Brain microvascular endothelial cell (primary cell): ENCODE measurements around the gene CEP164.

Experiments
- DNase-seq: peaks from one replicate; pipeline ENCODE4 v3.0.0-alpha.2; 2020
- H3K27ac ChIP-seq: fragments of 250-450 bp; sonication (Bioruptor Pico); 2 replicates; pipeline ENCODE4 v1.5.1; 2020; ENCODE audit warnings: mild to moderate bottlenecking, moderate library complexity
- H3K27me3 ChIP-seq: fragments of 250-450 bp; sonication (Bioruptor Pico); replicated peaks from 2 replicates; pipeline ENCODE4 v1.5.1; 2020; ENCODE audit warnings: mild to moderate bottlenecking
- H3K36me3 ChIP-seq: fragments of 250-450 bp; sonication (Bioruptor Pico); replicated peaks from 2 replicates; pipeline ENCODE4 v1.5.1; 2020; ENCODE audit warnings: mild to moderate bottlenecking
- H3K4me3 ChIP-seq: 2 replicates; pipeline ENCODE4 v1.5.1; 2011; ENCODE audit warnings: low read depth, mild to moderate bottlenecking, control low read depth, low read length, moderate library complexity
- CTCF ChIP-seq: IDR thresholded peaks from 2 replicates; pipeline ENCODE4 v1.5.1; 2011; ENCODE audit warnings: low read depth, mild to moderate bottlenecking, moderate library complexity, low read length, control low read depth, inconsistent platforms; ENCODE audit errors: missing control alignments
- in situ Hi-C: cut with HindIII; loops from 2 replicates; pipeline ENCODE4 v1.10.0; 2017; ENCODE audit warnings: low sequenced_read_pairs, low pct_ligation_motif_present

Gene CEP164

DNA sequence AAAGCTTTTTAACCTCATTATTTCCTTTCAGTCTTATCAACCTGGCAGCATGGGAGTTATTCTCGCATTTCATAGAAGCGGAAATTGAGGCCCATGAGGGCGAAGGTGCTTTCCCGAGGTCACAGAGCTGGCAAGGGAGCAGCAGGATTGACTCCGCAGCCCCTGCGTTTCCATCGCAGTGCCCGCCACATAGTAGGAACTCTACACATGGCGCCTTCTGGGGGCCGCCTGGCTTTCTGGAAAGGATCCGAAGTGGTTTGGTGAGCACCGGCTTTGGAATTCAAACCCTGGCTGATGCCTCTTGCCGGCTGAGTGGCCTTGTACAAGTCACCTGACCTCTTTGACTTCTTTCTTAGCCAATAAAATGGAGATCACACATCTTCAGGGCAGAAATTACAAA, 93.4 kb downstream of the CEP164 start:
- H3K27me3 ChIP-seq, result no peaks in the 10 kb centered on the region
- no peak for TF ChIP-seq CTCF
- in situ Hi-C loops, result no loop called here
- H3K36me3 ChIP-seq, result no peaks in the 10 kb centered on the region
- no peak overlapping the region for H3K27ac ChIP-seq
- no peak overlapping the region for H3K4me3 ChIP-seq
- no peak for DNase-seq

GRCh38 chr11:117421476-117421875, 93.8 kb downstream of the CEP164 start:
- no peak for DNase-seq
- Histone ChIP-seq H3K4me3 (no peak overlapping the region), H3K27me3 (no peaks in the 10 kb centered on the region), H3K27ac (no peak overlapping the region), H3K36me3 (no peaks in the 10 kb centered on the region)
- in situ Hi-C loops, result no loop called here
- TF ChIP-seq CTCF, result no peak

DNA sequence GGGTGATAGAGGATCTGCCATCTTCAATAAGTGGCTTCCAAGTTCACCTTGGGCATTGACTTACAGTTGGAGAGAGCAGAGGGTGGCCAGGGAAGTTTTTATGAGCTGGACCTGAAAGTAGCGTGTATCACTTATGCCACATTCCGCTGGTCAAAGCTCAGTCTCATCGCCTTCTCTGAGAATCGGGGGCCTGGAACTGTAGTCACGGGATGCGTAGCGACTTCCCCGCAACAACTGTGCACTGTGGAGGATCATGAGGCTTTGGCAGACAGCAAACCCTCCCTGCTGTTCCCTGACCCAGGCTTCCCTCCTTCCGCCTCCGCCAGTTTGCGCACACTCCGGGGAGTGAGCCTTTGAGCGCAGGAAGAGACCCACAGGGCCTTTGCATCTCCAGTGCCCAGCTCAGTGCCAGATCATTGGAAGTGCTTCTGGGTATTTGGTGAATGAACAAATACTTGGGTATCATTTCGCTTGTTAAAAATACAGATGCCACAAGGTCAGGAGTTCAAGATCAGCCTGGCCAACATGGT, 95.5 kb downstream of the CEP164 start:
- Histone ChIP-seq H3K36me3 (no peaks in the 10 kb centered on the region), H3K4me3 (no peak overlapping the region), H3K27me3 (peaks cover 2% of the 10 kb centered on the region), H3K27ac (no peak overlapping the region)
- TF ChIP-seq CTCF, result no peak
- in situ Hi-C loops, result no loop called here
- DNase-seq, result no peak

GRCh38 chr11:117424781-117425180, 97.1 kb downstream of the CEP164 start:
- in situ Hi-C loops, result loop anchor here (25.0 kb wide), 1 partner anchor 388 kb away; the partner anchor contains the start of gene FXYD2
- TF ChIP-seq CTCF, result no peak

GRCh38 chr11:117425679-117426296, 98.1 kb downstream of the CEP164 start:
- TF ChIP-seq CTCF, result no peak
- DNase-seq, result no peak
- Histone ChIP-seq H3K36me3 (no peaks in the 10 kb centered on the region), H3K27me3 (peaks cover 2% of the 10 kb centered on the region), H3K4me3 (no peak overlapping the region), H3K27ac (no peak overlapping the region)
- in situ Hi-C loops, result loop anchor here (25.0 kb wide), 1 partner anchor 387 kb away; the partner anchor contains the start of gene FXYD2

More at GRCh38 chr11:117424781-117425180, 97.1 kb downstream of the CEP164 start:
- Histone ChIP-seq H3K36me3 (no peaks in the 10 kb centered on the region), H3K27me3 (peaks cover 2% of the 10 kb centered on the region), H3K27ac (no peak overlapping the region), H3K4me3 (no peak overlapping the region)
- peak; percentile 23 for DNase-seq
